GM12874 (cell line): ENCODE data around the gene BMP8B.

Source experiments
- CTCF ChIP-seq: IDR thresholded peaks from 2 replicates; pipeline ENCODE4 v1.5.1; 2011; ENCODE audit warnings: low read depth, mild to moderate bottlenecking, control low read depth, low read length, moderate library complexity; ENCODE audit not compliant: insufficient read depth

Gene BMP8B

GRCh38 chr1:39753132-39754025 is 35.3 kb downstream of the BMP8B start:
- TF ChIP-seq CTCF = no peak

- TF ChIP-seq CTCF = no peak
Observed at GRCh38 chr1:39752703-39753102, 36.0 kb downstream of the BMP8B start.

- no peak for TF ChIP-seq CTCF
Observed at GRCh38 chr1:39751595-39751994, 37.1 kb downstream of the BMP8B start.

- TF ChIP-seq CTCF = no peak
Observed at GRCh38 chr1:39745016-39745670, 43.5 kb downstream of the BMP8B start.

GRCh38 chr1:39738622-39739366 is 49.9 kb downstream of the BMP8B start, which contains the start of gene PPIE:
PPIE (plus strand) TSS chr1:39738882; CDS start chr1:39738901, 19 bp downstream.
- no peak for TF ChIP-seq CTCF

- TF ChIP-seq CTCF = no peak
Observed at GRCh38 chr1:39737546-39738169, 51.0 kb downstream of the BMP8B start.

- TF ChIP-seq CTCF = no peak
Observed at GRCh38 chr1:39735731-39736130, 52.9 kb downstream of the BMP8B start.
